ENCODE data around the gene MYO5B. TPM values are rescaled to one million over a fixed set of nuclear protein-coding genes. Genes with fewer than 3 reads are reported as not detected.

Gene MYO5B
- total RNA-seq, 1 experiment from 2014 or later = 32.1 TPM

DNA sequence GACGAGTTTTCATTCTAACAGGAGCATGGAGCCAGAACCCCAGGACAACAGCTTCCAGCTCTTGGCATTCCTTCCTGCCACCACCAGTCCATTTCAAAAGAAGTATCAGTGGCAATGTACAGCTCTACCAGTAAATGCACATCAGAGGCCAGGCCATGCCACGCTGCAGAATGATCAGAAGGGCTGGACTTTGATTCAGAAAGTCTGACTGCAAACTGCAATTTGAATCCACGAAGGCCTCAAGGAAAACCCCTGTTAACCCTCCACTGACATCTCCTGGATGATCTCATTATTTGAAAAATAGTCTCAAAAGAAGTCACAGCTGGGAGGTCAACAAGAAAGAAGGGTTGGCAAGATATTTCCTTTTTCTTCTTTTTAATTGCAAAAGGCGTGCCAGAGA is 119.2 kb downstream of the MYO5B start:
- Histone ChIP-seq H2AFZ (ENCODE audit: low read depth, low read length, poor library complexity, severe bottlenecking) (no peak overlapping the region), H3K27me3 (ENCODE audit: insufficient read depth, low read length) (no peaks in the 10 kb centered on the region), H3K27ac (ENCODE audit: low read depth, low read length) (no peak overlapping the region), H3K9ac (ENCODE audit: low read length) (no peak overlapping the region), H3K4me1 (ENCODE audit: control insufficient read depth in 1 of 2, insufficient read depth in 2 of 2, low read length in 2 of 2) (peaks cover 10 to 18% of the 10 kb centered on the region in 2 experiments), H3K4me3 (replicated peaks in 1 of 2; ENCODE audit: low read depth in 1 of 2, low read length in 2 of 2) (no peak overlapping the region), H3K79me2 (ENCODE audit: insufficient read depth, low read length) (no peaks in the 10 kb centered on the region), H3K4me2 (ENCODE audit: low read length) (no peak overlapping the region), H3K9me3 (ENCODE audit: control insufficient read depth in 1 of 2, insufficient read depth in 1 of 2, low read depth in 1 of 2, low read length in 2 of 2) (no peaks in the 10 kb centered on the region), H4K20me1 (ENCODE audit: insufficient read depth) (no peaks in the 10 kb centered on the region), H3K9me2 (ENCODE audit: insufficient read depth) (no peaks in the 10 kb centered on the region), H3K36me3 (ENCODE audit: control insufficient read depth in 1 of 2, insufficient read depth in 2 of 2, low read length in 2 of 2) (no peaks in the 10 kb centered on the region)
- no peak for ATAC-seq
- ChIA-PET POLR2A (no interaction called here), RAD21 (ENCODE audit: low non-redundant PET in 1 of 2, low total read pairs in 2 of 2, uncharacterized antibody in 2 of 2, unreplicated experiment in 2 of 2) (no interaction called here), CTCF (no interaction called here)
- TF ChIP-seq SP1 (IDR thresholded peaks at IDR 0.05; ENCODE audit: low read depth) (no peak), EZH2phosphoT487 (IDR thresholded peaks at IDR 0.05; ENCODE audit: borderline replicate concordance) (no peak), EGR1 (IDR thresholded peaks at IDR 0.05; ENCODE audit: low read depth) (no peak), YY1 (IDR thresholded peaks at IDR 0.05; ENCODE audit: extremely low read depth, insufficient replicate concordance, low read depth, low read length) (no peak), JUND (IDR thresholded peaks at IDR 0.05) (no peak), SRF (IDR thresholded peaks at IDR 0.05; ENCODE audit: low read depth) (no peak), FOSL1 (IDR thresholded peaks at IDR 0.05; ENCODE audit: low read depth) (no peak), POLR2AphosphoS5 (IDR thresholded peaks at IDR 0.05; ENCODE audit: low read depth, low read length) (no peak), RAD21 (IDR thresholded peaks at IDR 0.05; ENCODE audit: low read depth) (no peak), POLR2A (IDR thresholded peaks at IDR 0.05; ENCODE audit: borderline replicate concordance, extremely low read depth, insufficient read depth, insufficient read length) (no peak), CBX3 (IDR thresholded peaks at IDR 0.05; ENCODE audit: low read depth) (no peak)
- TF ChIP-seq, protein P1, sequence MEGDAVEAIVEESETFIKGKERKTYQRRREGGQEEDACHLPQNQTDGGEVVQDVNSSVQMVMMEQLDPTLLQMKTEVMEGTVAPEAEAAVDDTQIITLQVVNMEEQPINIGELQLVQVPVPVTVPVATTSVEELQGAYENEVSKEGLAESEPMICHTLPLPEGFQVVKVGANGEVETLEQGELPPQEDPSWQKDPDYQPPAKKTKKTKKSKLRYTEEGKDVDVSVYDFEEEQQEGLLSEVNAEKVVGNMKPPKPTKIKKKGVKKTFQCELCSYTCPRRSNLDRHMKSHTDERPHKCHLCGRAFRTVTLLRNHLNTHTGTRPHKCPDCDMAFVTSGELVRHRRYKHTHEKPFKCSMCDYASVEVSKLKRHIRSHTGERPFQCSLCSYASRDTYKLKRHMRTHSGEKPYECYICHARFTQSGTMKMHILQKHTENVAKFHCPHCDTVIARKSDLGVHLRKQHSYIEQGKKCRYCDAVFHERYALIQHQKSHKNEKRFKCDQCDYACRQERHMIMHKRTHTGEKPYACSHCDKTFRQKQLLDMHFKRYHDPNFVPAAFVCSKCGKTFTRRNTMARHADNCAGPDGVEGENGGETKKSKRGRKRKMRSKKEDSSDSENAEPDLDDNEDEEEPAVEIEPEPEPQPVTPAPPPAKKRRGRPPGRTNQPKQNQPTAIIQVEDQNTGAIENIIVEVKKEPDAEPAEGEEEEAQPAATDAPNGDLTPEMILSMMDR (IDR thresholded peaks at IDR 0.05 in 2 of 3, conservative IDR thresholded peaks at IDR 0.05 in 1 of 3; ENCODE audit: borderline replicate concordance in 1 of 3, insufficient read depth in 1 of 3, low read depth in 2 of 3, low read length in 2 of 3) = no peak
- TF ChIP-seq, protein P2, sequence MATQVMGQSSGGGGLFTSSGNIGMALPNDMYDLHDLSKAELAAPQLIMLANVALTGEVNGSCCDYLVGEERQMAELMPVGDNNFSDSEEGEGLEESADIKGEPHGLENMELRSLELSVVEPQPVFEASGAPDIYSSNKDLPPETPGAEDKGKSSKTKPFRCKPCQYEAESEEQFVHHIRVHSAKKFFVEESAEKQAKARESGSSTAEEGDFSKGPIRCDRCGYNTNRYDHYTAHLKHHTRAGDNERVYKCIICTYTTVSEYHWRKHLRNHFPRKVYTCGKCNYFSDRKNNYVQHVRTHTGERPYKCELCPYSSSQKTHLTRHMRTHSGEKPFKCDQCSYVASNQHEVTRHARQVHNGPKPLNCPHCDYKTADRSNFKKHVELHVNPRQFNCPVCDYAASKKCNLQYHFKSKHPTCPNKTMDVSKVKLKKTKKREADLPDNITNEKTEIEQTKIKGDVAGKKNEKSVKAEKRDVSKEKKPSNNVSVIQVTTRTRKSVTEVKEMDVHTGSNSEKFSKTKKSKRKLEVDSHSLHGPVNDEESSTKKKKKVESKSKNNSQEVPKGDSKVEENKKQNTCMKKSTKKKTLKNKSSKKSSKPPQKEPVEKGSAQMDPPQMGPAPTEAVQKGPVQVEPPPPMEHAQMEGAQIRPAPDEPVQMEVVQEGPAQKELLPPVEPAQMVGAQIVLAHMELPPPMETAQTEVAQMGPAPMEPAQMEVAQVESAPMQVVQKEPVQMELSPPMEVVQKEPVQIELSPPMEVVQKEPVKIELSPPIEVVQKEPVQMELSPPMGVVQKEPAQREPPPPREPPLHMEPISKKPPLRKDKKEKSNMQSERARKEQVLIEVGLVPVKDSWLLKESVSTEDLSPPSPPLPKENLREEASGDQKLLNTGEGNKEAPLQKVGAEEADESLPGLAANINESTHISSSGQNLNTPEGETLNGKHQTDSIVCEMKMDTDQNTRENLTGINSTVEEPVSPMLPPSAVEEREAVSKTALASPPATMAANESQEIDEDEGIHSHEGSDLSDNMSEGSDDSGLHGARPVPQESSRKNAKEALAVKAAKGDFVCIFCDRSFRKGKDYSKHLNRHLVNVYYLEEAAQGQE (IDR thresholded peaks at IDR 0.05; ENCODE audit: low read depth) = no peak
- DNase-seq (ENCODE audit: low read depth, low spot score) = no peak
- no TSS peak for BruUV-seq (replicated peaks)
- intact Hi-C loops (cut with micrococcal nuclease) = no loop called here
